HG03135 (cell line): ENCODE measurements around the gene FAM181A.

Experiments used
- ATAC-seq: cut with Tn5 transposase; IDR thresholded peaks from one replicate; pipeline ENCODE4 v1.9.1; 2021; ENCODE audit warnings: mild to moderate bottlenecking, moderate library complexity; ENCODE audit not compliant: unreplicated experiment

The FAM181A gene

DNA sequence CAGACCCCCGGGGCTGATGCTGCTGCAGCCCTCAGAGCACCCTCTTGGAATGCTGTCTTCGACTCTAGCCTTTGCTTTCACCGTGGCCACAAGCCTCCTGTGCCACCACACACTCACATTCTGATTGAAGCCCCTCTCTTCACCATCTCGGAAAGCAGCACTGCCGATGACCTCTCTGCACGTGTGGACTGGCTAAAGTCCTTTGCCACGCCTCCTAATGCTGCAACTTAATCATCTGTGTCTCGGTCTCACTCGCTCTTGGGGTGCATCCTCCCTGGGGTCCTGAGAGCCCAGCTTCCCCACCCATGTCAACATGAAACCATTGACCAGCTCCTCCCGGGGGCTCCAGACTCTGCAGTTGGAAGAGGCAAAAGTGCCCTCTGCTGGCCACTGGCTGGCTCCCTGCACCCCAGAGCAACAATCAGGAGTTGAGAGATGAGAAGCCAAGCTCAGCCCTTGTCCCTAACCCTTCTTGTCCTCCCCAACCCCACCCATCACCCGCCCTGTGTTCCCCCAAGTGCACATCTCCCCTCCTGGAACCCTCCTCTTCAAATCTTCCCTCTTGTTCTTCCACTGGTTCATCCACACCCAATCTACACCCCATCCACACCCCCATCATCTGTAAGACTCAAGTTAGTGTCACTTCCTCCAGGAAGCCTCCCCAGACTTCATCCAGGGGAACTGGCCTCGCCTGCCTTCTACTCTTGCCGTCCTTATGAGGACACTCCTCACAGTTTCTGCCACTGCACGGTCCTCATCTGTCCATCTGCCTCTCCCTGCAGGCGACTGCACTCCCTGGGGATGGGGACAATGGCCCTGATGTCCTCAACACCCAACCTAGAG lies 23.6 kb upstream of the FAM181A start:
- ATAC-seq, result no peak

DNA sequence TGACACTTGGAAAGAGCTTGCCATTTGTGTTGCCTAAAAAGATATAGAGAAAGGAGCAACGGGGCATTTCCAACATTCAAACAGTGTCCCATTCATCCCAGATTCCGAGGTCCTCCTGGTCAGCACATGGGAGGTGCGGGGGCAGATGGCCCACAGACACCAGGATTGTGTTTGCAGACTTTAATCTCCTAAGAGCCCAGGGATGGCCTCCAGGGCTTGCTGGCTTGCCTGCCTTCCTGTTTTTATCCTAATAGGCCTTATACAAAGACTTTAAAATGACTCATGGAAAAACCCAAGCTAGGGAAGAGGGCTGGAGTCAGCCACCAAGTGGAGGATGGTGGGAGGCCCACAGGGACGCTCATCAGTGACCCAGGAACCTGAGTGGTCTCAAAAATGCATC lies 21.5 kb upstream of the FAM181A start:
- no peak for ATAC-seq

DNA sequence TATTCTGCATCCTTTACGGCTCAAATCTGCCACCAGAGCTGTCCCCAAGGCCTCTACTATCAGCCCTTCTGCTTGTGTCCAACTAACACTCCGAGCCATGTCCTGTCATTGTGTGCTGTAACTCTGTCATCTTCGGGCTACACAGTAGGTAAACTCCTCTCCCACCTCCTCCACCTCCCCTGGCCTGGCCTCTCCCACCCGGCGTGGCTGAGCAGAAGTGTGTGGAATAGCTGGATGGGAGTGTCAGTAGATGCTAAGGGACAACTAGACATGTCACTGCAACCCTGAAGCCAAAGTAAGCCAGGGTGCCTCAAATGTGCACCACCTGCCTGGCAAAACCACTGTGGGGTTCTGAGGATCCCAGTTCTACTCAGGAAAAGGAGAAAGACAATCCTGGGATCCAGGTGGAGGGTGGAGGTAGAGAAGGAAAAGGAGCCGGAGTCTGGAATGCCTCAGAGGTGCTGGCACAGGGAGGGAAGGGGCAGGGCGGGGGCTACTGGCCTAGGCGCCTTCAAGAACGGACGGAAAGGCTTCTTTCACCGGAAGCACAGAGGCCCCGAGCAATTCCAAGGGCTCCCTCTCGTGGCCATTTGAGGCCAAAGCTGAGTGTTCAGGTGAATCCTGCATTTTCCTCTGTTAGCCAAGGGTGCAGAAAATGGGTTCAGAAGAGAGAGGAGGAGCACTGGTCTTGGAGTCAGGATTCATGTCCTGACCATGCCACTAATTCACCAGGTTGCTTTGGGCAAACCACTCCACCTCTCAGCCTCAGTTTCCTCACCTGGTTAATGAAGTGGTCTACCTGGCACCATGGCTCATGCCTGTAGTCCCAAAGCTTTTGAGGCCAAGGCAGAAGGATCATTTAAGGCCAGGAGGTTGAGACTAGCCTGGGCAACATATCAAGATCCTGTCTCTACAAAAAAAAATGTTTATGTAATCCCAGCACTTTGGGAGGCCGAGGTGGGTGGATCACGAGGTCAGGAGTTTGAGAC lies 20.5 kb upstream of the FAM181A start:
- ATAC-seq, result no peak

DNA sequence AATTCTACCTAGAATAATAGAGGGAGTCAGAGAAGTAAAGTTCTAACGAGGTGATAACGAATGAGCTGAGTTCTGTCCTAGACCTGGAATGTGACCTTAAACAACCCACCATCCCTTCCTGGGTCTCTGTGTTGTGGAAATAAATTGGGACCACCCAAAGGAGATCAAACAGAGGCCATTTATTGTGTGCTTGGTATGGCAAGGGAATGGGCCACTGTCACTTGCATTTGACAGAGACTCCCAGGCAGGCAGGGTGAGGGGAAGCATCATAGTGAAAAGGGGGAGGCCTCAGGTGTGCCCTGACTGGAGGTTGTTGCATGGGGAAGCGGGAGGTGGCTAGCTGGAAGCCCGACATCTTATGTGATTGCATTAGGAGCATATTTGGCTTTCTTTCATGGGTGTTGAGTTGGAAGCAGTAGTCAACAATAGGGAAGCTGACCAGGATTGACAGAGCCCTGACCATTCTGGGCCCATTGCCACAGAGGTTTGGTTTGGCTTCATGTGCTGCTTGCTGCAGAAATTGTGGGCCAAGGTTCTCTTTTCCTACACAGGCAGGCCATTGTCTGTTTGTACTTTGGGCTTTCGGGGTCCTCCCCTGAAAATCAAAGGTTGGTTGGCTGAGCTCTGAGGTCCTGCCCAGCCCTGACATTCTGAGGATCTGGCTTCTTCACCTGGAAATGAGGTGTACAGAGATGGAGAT lies 17.6 kb upstream of the FAM181A start:
- ATAC-seq, result no peak

DNA sequence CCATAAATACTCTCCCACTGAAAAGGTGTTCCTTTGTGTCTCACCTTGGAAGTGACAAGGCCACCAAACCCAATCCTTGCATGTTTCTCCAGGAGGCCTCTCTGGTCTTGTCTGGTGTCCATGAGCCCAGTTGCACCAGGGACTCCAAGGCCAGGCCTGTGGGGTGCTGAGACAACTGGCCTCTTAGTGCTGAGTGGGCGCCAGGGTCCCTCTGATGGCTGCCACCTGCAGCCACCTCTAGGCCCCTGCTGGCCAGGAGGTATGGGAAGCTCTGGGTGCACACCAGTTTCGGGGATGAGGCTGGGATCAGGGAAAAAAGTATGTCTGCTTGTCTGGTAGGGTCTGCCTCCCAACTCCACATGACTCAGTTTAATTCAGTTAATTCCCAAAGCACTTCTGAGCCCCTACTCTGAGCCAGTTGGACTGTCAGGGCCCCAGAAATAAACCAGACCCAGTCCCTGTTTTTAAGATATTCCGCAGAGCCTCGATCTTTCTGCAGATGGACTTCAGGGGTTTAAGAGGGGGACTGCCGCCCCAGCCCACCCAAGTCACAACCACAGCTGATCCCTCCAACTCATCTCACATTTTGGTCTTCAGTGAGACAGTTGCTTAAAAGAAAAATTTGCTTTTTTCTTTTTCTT lies 15.0 kb upstream of the FAM181A start:
- ATAC-seq, result no peak

DNA sequence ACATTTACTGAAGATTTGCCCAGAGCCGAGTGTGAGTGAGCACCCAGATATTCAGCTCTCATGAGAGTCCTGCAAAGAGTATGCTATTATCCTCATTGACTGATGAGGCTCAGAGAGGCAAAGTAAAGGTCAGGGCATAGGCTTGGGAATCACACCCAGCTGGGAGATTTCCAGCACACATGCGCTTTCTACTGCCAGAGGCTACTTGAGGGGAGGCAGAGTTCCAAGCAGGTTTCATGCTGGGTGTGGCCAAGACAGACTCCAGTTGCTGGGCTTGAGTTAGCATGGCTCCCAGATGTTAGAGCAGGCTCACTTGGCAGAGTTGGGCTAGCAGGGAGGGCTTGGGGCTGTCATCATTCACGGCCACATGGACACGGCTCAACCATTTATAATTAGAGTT lies 14.4 kb upstream of the FAM181A start:
- no peak for ATAC-seq

DNA sequence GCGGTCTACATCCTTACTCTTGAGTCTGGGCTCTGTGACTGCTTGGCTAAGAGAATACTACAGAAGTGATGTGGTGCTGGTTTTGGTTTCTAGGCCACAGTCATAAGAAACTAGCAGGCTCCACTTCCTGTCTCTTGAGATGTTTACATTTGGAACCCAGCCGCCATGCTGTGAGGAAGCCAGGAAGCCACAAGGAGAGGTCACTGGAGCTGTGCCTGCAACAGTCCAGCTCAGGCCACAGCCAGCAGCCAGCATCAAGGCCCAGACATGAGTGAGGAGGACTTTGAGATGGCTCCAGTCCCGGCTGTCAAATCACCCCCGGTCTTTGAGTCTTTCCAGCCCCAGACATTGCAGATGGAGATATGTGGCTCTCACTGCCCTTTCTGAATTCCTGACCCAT lies 12.9 kb upstream of the FAM181A start:
- no peak for ATAC-seq

DNA sequence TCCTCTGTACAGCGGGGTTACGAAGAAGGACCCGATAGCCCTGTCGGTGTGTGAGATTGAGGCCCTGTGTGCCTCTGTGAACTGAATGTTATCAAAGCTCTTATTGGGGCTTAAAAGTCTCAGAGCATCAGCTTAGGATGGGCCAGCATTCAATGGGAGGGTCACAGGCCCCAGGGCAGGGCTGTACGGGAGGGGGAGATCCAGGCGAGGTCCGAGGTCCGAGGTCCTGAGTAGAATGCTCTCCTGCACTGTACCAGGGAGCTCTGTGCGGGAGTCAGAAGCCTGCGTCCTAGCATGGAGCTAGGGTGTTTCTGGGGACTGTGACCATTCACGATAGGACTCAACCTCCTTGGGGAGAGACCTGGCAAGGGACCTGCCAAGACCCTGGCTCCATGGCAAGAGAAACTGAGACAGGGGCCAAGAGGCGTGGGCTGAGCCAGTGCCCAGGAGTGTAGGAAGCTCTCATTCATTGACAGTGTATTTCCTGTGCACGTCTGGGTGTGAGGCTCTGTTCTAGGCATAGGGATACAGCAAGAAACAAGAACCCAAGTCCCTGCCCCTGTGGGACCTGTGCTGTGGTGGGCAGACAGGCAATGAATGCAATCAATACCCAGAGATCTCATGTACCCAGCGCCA lies 12.0 kb upstream of the FAM181A start:
- no peak for ATAC-seq

DNA sequence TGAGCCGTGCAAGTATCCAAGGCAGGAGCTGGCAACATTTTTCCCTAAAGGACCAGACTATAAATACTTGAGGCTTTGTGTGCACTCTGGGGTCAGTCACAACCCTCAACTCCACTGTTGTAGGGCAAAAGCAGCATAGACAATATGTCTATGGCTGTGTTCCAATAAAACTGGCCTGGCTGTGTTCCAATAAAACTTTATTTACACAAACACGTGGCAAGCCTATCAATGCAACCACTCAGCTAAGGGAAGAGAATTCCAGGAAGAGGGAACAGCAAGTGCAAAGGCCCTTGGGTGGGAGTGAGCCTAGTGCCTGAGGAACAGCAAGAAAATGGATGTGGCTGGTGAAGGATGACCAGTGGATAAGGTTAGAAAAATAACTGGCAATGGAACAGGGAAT lies 11.3 kb upstream of the FAM181A start:
- no peak for ATAC-seq

DNA sequence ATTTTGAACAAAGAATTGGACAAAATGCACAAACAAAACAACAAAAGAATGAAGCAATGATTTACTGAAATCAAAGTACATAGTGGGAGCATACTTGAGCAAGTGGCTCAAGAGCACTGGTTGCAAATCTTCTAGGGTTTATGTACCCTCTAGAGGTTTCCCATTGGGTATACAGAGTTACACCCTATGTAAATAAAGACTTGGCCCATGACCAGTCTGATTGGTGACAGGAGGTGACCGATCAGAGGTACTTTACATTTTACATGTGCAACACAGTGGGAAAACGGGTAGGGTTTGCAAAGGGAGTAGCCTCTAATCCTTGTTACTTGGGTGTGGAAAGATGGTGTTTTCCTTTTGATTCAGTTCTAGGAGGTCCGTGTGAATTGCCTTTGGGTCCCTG lies 10.6 kb upstream of the FAM181A start:
- ATAC-seq, result no peak

DNA sequence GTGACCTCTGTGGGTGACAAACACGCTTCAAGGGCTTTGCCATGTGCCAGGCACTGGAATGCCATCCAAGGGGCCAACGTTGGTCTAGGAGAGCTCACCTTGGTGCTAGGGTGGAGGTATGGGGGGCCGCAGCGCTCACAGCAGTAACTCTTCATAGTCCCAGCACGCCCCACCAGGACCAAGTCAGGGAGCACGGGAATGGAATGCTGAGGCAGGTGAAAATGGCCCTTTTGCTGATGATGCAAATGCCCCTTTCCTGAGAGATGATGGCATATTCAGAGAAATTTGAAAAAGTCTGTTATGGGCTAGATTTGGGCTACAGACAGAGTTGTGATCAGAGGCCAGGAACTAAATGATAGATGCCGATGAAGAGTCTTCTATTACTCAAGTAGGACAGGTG lies 10.0 kb upstream of the FAM181A start:
- no peak for ATAC-seq

DNA sequence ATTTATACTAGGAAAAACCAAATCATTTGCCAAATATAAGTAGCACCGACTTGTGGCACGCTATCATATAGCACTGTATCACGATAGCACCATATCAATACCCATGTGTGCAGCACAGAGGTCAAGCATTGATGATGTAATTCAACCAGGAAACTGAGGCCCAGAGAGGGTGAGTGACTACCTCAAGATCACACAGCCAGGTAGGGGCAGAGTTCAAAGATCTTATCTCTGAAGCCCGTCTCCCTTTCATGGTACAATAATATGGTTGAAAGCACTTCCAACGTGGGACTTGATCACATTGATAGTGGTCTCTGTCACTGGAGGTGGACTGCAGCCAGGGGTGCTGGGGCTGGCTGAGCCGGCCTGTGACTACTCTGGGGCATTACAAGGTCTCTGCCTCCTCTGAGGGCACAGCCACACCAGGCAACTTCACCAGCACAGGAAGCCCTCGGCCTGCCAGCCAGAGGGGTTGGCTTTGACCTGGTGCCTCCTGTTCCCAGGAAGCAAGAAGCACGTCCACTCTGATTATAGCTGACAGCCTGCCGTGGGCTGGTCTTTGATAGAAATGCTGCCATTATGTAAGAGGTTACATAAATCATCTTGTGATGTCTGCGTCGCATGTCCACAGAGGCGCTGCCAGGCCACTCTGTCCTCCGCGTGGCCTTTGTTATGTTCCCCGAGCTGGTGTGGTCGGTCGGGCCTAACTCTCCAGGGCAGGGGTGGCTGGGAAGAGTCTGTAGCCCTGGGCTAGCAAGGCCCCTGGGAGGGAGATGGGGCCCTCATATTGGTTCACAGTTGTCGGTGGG lies 5.9 kb upstream of the FAM181A start:
- no peak for ATAC-seq

DNA sequence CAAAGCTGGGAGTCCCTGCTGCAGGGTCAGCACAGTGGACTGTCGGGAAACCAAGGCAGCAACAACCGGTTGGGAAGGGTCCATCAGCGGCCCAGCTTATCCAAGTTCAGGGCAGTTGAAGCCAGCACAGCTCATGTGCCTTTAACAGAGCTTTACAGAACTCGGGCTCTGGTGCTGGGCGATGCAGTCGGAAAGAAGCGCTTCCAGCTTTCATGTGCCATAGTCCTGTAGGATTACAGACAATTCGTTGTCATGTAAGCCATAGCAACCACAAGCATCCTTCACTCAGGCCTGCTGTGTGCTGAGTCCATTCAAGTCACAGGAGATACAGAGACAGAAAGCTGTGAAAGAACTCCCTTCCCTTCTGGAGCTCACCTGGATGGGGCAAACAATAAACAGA lies 3.5 kb upstream of the FAM181A start:
- no peak for ATAC-seq

DNA sequence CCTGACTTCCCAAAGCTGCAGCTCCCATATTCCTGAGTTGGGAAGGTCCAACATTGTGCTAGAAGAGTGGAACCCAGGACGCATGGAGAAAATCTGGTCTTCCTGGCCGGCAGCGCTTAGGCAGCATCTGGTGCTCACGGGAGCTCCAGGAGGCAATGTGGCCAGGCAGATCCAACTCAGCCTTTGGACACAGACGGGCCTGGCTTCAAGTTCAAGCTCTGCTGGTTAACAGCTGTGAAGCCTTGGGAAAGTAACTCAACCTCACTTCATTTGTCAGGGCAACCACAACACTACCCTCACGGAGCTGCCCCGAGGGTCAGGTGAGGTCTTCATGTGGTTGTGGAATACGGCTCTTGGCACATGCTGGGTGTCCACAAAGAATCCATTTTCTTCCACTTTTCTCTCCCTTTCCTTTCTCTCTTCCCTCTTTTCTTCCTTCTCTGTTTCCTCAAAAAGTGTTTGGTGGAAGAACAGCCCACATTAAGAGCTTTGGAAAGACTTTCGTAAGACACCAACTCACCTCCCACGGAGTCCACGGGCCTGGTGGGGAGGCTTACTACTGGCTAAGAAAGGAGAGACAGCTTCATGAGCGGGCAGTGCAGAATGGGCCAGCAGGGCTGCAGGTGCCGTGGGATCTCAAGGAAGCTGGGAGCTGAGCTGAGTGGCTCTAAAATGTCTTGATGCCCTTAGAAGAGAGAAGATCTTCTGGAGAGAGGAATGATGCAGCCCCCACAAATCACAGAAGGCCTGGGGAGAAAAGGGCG lies 2.4 kb upstream of the FAM181A start:
- ATAC-seq, result no peak

DNA sequence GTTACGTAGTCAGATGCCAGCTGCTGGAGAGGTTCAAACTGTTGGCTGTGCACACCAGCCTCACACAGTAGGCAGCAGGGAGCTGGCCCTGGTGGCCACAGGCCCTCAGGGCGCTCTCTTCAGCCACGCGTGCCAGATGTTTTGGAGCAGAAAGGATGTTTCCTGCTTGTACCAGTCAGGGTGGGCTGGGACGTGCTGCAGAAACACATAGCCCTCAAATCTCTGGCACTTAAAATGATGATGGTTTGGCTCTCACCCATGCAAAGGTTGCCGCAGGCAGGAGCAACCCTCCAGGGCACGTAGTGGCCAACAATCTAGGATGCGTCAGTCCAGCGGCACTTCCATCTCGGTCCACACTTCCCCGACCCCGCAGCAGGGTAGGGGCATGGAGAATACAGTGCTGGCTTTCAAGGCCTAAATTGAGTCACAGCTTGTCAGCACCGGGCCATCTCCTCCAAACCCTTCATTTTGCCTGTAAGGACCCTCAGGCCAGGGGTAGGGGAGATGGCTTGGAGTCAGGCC lies 1.7 kb upstream of the FAM181A start:
- ATAC-seq, result no peak

DNA sequence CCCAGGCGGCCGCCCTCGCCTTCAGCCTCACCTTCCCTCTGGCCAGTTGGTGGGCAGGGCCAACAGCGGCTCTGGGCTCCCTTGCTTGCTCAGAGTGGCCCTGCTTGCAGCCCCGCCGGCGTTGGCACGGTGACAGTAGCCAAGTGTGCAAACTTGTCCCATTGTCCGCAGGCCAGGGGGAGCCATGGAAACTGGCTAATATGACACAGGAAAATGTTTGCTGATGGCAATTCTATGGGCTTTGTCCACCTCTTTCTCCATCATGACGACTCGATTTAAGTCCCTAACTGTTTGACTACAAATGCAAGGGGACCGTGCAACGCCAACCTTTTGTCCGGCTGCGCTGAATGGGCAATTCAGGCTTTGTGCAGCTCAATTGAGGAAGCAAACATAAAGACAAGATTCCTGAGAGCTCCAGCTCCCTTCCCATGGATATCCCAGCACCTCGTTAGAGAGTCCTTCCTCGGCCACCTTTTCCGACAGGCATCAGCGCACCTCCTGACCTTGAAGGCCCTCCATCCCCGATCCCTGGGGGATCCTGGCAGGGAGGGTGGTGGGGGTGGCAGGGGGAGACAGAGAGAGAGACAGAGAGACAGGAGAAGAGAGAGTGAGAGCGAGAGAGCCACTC lies 785 bp upstream of the FAM181A start:
- no peak for ATAC-seq

DNA sequence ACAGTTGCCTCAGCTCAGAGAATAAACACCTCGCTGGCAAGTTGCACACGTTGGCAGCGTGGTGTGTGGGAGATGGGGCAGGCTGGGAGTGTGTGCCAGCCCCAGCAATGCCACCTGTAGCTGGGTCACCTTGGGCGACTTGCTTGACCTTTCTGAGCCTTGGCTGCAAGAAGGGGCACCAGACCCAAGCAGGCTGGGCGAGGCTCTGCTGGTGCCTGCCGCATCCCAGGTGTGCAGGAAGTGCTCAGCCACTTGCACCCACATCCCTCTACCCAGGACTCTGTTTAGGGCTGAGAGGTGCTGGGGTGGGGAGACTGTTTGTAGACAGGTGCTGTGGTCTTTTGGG lies 629 bp downstream of the FAM181A start:
- ATAC-seq, result no peak
